HK-2 (cell line): ENCODE measurements around the gene ROGDI.
A peak's percentile ranks its signal among the peaks of the same experiment; 100 is the strongest.

Source experiments
- DNase-seq: peaks from one replicate; pipeline ENCODE4 v3.0.0-alpha.2; 2018; ENCODE audit not compliant: unreplicated experiment

Gene ROGDI

DNA sequence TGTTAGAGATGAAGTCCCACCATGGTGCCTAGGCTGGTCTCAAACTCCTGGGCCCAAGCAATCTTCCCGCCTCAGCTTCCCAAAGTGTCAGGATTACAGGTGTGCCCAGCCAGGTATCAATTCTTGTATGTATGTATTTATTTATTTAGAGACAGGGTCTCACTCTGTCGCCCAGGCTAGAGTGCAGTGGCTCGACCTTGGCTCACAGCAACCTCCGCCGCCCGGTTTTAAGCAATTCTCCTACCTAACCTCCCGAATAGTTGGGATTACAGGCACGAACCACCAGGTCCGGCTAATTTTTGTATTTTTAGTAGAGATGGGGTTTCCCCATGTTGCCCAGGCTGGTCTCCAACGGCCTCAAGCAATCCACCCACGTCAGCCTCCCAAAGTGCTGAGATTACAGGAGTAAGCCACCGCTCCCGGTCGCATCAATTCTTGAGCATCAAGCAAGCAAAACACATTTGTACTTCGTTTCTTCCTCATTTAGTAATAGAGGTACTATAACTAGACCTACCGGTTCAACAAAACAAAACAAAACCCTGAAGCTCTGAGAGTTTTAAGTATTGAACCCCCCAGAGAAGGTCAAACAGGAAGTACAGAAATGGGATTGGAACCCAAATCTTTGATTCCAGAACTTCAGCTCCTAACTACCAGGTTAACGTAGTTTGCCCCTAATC, 34.4 kb downstream of the ROGDI start:
- DNase-seq, result no peak

DNA sequence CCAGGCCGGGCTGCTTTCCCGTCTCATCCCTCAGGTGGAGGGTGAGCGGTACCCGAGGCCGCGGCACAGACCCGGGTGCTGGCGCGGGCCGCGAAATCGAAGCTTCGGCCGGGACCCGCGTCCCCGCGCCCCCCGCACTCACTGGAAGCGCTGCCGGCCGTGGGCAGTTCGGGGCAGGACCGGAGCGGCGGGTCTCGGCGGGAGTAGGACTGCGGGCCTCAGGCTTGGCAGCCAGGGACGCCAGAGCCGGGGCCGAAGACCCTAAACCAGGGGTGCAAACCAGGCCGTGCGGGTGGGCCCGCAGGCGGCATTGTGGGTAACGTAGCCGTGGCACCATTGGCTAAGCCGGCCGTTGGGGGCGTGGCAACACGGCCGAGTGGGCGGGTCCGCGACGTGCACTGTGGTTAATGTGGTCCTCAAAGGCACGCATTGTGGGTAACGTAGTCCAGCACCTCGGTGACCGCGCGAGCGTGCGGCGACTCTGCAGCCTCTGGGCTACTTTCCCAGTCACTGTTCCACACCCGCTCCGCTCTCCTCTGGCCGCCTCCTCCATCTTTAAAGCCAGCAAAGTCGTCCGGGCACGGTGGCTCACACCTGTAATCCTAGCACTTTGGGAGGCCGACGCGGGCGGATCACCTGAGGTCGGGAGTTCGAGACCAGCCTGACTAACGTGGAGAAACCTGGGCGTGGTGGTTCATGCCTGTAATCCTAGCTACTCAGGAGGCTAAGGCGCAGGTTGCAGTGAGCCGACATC, 35.4 kb downstream of the ROGDI start, which contains the start of gene ZNF500:
Gene ZNF500, minus strand, starts transcription at position 288 of the 754 bp plus-strand sequence. CDS start 1,184 bp downstream, outside the sequence.
- DNase-seq, result peak; percentile 91

DNA sequence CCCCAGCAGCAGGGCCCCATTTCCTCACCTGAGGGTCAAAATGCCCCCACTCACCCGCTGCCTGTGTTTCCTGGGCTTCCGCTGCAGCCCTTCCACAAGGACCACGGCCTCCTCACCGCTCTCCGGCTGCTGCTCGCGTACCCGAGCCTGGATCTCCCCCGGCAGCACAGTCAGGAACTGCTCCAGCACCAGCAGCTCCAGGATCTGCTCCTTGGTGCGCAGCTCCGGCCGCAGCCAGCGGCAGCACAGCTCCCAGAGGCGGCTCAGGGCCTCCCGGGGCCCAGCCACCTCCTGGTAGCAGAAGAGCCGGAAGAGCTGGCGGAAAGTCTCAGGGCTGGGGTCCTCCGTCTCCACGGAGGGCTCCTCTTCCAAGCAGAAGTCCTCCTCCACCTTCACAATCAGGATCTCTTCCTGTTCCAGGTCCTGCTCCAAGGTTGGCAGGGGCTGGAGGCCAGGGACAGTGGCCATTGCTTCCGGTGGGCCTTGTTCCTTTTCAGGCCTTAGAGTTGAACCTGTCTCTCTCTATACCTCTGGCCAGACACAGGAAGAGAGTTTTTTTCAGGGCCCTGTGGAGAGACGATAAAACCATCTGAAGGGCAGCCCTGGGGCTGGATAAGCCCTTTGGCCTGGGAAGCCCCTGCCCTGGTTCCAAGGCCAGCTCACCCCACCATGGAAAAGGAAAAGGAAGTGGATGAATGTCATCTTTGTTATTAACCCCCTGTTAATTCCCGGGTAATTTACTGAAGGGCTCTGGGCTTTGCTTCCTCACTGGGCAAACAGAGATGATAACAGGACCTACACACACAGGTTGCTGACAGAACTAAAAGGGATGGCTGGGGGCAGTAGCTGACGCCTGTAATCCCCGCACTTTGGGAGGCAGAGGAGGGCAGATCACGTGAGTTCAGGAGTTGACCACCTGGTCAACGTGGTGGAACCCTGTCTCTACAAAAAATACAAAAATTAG, 36.6 kb downstream of the ROGDI start:
- DNase-seq, result no peak

DNA sequence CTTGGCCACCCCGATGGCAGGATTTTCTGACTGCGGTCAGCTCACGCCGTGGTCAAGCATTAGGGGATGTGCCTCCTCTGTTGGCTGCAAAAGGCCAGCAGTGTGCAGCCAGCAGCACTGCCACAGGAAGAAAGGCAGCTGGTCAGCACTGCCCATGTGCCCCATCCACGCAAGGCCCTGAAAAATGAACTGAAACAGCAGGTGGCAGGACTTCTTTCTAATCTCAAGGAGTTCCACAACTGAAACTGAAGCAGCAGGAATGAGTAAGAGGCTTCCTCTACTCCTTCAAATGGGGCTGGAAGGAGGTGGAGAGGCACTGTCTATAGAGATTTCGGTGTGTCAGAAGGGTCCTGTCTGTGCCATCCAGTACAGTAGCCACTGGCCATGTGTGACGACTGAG, 38.6 kb downstream of the ROGDI start:
- no peak for DNase-seq

DNA sequence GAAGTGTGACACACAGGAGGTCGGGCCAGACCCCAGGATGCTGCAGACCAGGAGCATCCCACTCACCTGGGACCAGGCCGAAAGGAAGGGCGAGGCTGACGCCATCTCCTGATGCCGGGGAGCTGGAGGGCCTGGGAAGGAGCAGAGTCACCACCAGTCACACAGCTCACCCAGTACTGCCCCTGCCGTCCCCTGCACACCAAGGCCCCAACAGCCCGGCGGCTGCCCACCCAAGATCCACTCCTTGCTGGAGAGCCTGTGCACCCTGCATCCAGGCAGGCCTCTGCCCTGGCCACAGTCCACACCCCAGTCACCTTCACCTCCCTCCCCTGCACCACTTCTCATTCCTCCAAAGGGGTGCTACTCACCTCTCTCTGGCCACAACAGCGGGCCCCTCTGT, 40.2 kb downstream of the ROGDI start:
- DNase-seq, result no peak

DNA sequence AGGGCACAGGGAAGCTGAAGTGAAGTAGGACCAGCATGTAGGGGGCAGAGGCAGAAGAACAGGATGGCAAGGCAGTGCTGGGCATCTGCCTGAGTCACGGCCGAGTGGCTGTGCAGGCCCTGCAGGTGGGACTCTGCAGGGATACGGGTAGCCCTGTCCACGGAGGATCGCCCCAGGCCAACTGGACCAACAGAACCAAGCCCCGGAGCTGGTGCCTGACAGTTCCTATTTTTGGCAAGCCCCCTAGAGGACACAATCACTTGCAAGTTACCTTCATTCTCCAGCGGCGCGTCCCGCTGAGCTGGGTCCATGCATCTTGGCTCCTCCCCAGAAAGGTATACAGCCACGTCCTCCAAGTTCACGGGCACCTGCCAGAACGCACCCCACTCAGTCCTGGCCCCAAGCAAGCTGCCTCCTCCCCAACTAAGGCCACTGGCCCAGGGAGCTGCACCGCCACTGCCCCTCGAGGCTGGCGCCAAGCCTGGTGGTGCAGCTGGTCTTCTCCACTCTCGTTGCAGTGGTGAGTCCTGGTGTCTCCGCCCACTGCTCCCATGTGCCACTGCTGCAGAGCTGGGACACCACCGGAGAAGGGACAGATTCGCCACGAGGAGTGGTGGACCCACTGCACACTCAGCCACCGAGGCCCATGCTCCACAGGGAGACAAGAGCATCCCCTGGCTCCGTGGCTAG, 42.1 kb downstream of the ROGDI start:
- DNase-seq, result no peak

DNA sequence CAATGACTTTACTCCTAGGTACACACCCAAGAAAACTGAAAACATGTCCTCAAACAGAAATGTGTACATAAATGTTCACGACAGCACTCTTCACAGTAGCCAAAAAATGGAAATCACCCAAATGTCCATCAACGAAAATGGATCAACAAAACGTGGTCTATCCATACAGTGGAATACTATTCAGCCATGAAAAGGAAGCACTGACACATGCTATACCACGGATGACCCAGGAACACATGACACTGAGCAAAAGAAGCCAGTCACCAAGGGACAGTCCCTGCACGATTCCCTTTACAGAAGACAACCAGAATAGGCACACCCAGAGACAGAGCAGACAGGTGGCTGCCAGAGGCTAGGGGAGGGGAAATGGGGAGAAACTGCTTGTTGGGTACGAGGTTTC, 46.7 kb downstream of the ROGDI start:
- no peak for DNase-seq

DNA sequence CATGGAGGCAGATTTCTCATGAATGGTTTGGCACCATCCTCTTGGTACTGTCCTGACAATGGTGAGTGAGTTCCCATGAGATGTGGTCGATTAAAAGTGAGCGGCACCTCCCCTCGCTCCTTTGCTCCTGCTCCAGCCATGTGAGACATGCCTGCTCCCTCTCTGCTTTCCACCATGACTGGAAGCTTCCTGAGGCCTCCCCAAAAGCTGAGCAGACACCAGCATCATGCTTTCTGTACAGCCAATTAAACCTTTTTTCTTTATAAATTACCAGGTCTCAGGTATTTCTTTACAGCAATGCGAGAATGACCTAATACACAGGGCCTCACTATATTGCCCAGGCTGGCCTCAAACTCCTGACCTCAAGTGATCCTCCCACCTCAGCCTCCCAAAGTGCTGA, 47.6 kb downstream of the ROGDI start:
- DNase-seq, result no peak

DNA sequence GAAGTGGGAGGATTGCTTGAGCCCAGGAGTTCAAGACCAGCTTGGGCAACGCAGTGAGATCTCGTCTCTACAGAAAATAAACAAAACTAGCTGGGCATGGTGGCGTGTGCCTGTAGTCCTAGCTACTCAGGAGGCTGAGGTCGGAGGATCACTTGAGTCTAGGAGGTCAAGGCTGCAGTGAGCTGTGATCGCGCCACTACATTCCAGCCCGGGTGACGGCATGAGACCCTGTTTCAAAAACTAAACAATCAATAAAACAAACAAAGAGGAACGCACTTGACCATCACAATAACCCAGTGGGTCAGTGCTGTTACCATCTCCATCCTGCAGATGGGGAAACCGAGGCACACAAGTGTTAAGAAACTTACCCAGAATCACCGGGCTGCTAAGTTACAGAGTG, 49.2 kb downstream of the ROGDI start:
- no peak for DNase-seq

DNA sequence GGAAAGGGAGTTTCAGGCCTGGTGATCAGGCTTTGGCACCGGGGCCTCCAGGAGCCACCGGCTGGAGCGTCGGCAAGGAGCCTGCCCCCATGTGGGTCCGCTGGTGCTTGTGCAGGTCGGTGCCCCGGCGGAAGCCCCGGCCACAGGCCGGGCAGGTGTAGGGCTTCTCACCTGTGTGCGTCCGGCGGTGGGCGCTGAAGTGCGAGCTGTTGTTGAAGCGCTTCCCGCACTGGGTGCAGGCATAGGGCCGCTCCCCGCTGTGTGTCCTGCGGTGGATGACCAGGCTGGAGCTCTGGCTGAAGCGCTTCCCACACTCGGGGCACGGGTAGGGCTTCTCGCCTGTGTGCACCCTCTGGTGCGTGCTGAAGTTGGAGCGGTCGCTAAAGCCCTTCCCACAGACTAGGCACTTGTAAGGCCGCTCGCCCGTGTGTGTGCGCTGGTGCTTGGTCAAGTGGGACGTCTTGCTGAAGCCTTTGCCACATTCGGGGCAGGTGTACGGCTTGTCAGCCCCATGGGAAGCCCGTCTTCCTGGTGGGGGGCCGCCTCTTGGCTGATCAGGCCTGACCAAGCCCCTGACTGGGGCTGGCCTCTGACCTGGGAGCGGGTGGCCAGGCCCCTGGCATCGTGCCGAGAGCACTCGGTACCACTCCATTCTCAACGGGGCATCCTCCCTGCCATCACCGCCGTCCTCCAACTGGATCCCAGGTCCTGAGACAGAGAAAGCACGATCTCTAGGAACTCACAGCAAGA, 49.9 kb downstream of the ROGDI start:
- DNase-seq, result no peak

DNA sequence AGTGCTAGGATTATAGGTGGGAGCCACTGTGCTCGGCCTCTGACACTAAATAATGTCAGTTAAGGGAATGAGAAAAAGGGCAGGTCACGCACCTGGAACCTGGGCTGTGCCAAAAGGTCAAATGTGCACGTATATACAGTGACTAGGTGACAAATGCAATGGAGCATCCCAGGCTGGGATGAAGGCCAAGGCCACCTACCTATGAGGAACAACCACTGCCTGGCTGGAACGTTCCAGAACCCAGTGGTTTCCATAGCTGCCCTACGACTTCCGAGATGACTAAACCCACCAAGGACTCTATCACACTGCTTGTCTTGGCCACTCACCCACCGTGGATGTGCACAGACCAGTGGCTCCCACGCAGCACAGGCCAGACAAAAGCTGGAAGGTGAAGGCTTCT, 51.5 kb downstream of the ROGDI start:
- no peak for DNase-seq

DNA sequence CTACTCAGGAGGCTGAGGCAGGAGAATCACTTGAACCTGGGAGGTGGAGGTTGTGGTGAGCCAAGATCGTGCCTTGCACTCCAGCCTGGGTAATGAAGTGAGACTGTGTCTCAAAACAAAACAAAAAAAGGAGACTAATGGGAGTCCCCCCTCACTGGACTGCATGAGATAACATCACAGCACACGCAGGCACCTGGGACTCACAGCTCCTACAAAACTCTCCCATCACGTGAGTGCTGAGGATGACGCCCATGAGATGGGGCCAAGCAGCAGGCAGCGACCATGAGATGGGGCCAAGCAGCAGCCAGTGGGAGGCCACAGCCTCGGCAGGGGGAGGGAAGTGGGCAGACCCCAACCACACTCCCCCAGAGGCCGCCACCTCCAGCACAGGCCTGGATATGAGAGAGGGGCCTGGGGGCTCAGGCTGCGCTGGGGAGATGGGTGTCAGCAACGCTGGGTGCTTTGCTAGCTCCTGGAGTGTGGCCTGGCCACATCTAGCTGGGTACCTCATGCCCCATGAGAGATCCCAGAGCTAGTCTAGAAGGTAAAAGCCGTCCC, 52.7 kb downstream of the ROGDI start:
- DNase-seq, result no peak

DNA sequence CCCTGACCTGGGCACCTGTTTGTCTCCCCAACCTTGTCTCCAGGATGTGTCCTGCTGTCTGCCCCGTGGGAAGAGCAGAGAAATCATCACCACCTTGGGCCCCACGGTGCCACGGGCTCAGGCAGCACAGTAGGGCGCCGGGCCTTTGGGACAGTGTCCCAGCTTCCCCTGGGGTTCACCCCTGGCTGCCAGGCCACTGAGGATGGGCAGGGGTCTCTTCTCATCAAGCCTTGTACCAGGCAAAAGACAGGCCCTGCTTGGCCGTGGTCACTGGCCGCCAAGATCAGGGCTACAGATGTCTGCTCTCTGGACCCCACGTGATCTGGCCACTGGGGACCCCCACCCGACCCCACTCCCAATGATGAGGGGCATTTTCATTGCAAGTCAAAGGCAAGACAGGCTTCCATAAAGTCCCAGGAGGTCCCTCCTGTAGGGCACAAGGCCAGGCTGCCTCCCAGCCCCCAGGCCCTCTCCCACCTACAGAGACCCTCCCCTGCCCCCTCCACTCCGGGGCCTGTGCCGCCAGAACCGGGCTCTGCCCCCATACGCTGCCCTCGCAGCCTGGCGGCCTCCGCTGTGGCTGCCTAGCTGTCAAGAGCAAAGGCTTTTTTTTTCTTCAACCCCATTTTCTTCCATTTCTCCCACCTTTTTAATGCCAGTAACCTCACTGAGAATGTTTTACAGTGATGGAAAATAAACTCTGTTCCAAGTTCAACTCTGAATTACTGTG, 53.6 kb downstream of the ROGDI start:
- DNase-seq, result no peak

DNA sequence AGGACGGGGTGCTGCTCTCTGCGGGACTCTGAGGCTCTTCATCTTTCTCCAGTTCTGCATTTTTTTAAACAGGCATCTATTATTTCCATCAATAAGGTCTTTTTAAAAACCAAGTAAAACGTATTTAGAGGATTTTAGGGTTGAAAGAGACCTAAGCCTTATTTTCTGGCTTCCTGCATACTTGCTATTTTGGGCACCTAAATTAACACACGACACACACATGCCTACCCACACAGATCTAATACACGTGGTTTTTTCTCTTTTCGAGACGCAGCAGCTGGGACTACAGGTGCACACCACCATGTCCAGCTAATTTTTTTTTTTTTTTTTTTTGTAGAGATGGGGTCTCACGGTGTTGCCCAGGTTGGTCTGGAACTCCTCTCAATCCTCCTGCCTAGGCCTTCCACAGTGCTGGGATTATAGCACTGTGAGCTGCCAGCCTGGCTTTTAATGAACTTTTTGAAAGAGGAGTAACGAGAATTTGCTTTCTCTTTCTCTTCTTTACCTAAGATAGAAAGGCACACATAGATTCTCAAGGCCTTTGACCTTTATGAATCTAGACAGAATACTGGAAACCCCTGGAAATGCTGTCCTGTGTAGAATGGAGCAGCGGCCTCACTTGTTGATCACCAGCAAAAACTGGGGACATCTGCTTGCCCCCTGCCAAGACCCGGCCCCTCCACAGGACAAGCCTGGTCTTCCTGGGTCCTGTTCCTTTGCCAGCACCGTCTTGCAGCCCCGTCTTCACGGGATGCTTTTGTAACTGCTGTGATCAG, 54.3 kb downstream of the ROGDI start:
- no peak for DNase-seq

DNA sequence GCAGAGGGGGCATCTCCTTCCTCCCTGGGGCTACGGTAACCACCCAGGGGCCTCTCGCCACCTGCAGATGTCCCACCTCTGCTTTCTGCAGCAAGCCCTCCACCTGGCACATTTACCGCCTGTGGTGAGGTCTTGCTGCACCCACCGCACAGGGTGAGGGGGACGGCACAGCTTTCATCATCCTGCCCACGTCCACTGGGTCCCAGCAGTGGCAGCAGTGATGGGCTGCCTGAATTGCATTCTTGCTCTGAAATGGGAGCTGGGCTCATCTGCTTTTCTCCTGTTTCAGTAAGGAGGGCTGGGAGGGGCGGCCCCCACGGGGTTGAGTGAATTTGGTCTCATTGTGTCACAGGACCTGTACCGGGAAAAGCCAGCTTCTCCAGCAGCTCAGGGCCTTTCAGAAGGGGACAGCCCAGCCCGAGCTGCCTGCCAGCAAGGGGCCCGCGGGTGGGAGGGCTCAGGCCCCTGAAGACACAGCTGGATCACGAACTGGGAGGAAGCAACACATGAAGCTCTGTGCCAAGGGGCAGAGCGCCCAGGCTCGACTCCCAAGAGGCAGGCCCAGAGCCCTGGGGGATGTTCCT, 55.4 kb downstream of the ROGDI start:
- DNase-seq, result no peak
